Measurements from ENCODE around the gene RTL5. TPM values are rescaled to one million over a fixed set of nuclear protein-coding genes. Genes with fewer than 3 reads are reported as not detected.

The RTL5 gene
- total and polyA plus RNA-seq, 2 experiments from 2014 or later = 2.5 to 2.6 TPM

DNA sequence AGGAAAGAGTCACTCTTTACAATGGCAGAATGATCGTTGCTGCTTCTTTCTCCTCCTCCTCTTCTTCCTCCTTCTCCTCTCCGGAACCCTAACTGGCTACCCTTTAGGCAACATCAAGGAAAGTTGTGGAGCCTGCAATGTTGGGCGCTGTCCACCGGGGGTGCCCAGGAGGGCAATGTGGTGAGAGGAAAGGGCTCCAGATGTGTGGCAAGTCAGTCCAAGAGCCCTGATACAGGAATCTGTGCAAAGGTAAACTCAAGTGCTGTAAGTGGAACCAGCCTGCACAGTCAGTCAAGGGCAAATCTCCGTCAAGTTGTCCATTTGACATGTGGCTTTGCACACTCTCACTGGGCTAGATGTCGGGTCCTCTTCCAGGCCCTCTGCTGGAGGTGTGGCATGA is 2.8 kb downstream of the RTL5 start:
- Histone ChIP-seq H3K27ac (no peak overlapping the region), H3K4me1 (ENCODE audit: insufficient read depth) (peaks cover 3% of the 10 kb centered on the region)
- DNase-seq (ENCODE audit: low spot score) = no peak

DNA sequence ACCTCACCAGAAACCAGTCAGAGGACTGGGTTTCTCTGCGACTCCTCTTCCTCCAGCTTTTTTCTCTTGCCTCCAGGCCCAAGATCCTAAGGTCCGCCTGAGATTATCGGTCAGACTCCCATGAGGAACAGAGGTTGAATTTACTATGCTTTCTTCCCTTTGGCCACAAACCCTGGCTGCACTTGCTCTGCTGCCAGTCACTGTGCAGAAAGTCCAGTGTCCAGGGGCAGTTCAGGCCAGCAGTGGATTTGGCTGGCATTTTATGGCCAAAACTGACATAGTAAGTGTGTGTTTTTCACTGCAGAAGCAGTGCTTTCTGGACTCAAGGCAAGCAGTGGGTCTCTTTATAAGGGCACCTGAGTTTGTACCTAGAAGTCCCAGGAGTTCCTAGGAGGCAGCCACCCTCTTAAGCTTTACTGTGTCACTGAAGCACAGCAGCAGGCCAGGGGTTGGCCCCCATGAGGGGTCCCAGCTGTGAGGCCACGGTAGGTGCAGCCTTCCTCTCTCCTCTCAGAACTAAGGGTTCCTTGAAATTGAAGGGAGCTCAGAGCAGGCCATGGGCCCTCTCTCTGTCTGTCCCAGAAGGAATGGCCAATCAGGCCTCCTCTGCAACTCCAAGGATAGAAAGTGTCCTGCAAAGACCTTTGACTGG is 3.4 kb downstream of the RTL5 start:
- Histone ChIP-seq H3K9me2 (replicated peaks; ENCODE audit: insufficient read depth) (no peaks in the 10 kb centered on the region), H3K79me2 (no peaks in the 10 kb centered on the region)
- 82% methylated on average over 4 of the region's 4 CpGs for WGBS (ENCODE audit: low lambda C conversion rate, missing lambda C conversion rate)

More for the DNA sequence above, 2.8 kb downstream of the RTL5 start:
- Histone ChIP-seq H2AFZ (no peak overlapping the region), H3K27me3 (no peaks in the 10 kb centered on the region), H3K79me2 (no peaks in the 10 kb centered on the region), H3K4me2 (no peak overlapping the region), H4K20me1 (ENCODE audit: insufficient read depth, poor library complexity, severe bottlenecking) (no peaks in the 10 kb centered on the region), H3K4me3 (no peak overlapping the region), H3K9me2 (replicated peaks; ENCODE audit: insufficient read depth) (no peaks in the 10 kb centered on the region), H3K9me3 (ENCODE audit: low read depth) (no peaks in the 10 kb centered on the region), H3K36me3 (replicated peaks; ENCODE audit: insufficient read depth, low read depth) (no peaks in the 10 kb centered on the region)
- no peak for TF ChIP-seq EZH2phosphoT487 (IDR thresholded peaks at IDR 0.05; ENCODE audit: low read depth, severe bottlenecking, unreplicated experiment)
- TF ChIP-seq, protein P1, sequence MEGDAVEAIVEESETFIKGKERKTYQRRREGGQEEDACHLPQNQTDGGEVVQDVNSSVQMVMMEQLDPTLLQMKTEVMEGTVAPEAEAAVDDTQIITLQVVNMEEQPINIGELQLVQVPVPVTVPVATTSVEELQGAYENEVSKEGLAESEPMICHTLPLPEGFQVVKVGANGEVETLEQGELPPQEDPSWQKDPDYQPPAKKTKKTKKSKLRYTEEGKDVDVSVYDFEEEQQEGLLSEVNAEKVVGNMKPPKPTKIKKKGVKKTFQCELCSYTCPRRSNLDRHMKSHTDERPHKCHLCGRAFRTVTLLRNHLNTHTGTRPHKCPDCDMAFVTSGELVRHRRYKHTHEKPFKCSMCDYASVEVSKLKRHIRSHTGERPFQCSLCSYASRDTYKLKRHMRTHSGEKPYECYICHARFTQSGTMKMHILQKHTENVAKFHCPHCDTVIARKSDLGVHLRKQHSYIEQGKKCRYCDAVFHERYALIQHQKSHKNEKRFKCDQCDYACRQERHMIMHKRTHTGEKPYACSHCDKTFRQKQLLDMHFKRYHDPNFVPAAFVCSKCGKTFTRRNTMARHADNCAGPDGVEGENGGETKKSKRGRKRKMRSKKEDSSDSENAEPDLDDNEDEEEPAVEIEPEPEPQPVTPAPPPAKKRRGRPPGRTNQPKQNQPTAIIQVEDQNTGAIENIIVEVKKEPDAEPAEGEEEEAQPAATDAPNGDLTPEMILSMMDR (IDR thresholded peaks at IDR 0.05; ENCODE audit: poor library complexity) = peak; percentile 8
- 77% methylated on average over 6 of the region's 6 CpGs for WGBS (ENCODE audit: low lambda C conversion rate, missing lambda C conversion rate)

DNA sequence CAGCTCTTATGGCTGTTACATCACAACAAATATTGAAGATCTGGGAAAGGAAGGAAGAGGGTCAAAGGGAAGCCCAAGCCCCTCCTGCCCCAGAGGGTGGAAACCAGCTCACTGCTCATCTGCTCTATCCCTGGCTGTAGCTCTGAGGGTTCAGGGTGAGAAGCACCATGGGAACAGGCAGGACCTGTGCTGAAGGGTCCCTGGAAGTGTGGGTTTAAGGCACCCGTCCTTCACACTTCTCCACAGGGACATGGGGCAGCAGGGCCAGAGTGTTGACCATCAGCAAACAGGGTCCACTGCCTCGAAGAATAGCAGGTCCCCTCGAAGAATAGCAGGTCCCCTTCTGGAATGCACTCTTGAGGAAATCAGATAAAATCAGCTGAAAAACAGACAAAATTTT is 4.4 kb downstream of the RTL5 start:
- Histone ChIP-seq H4K20me1 (ENCODE audit: insufficient read depth, poor library complexity, severe bottlenecking) (no peaks in the 10 kb centered on the region), H3K4me2 (no peak overlapping the region), H3K4me1 (ENCODE audit: insufficient read depth) (peaks cover 7% of the 10 kb centered on the region), H3K9me3 (ENCODE audit: low read depth) (no peaks in the 10 kb centered on the region), H2AFZ (no peak overlapping the region), H3K36me3 (replicated peaks; ENCODE audit: insufficient read depth, low read depth) (no peaks in the 10 kb centered on the region), H3K79me2 (no peaks in the 10 kb centered on the region), H3K9me2 (replicated peaks; ENCODE audit: insufficient read depth) (no peaks in the 10 kb centered on the region), H3K27ac (no peak overlapping the region), H3K4me3 (no peak overlapping the region), H3K27me3 (no peaks in the 10 kb centered on the region)
- DNase-seq (ENCODE audit: low spot score) = no peak
- TF ChIP-seq, protein P1 (IDR thresholded peaks at IDR 0.05; ENCODE audit: poor library complexity) = no peak
- TF ChIP-seq EZH2 (IDR thresholded peaks at IDR 0.05; ENCODE audit: borderline replicate concordance) (no peak), EZH2phosphoT487 (IDR thresholded peaks at IDR 0.05; ENCODE audit: low read depth, severe bottlenecking, unreplicated experiment) (no peak)
- 63% methylated on average over 3 of the region's 3 CpGs for WGBS (ENCODE audit: low lambda C conversion rate, missing lambda C conversion rate)

More for the DNA sequence above, 3.4 kb downstream of the RTL5 start:
- Histone ChIP-seq H3K9me3 (ENCODE audit: low read depth) (no peaks in the 10 kb centered on the region), H3K4me3 (no peak overlapping the region), H3K27ac (no peak overlapping the region), H3K4me1 (ENCODE audit: insufficient read depth) (peaks cover 6% of the 10 kb centered on the region), H3K36me3 (replicated peaks; ENCODE audit: insufficient read depth, low read depth) (no peaks in the 10 kb centered on the region), H2AFZ (no peak overlapping the region), H3K27me3 (no peaks in the 10 kb centered on the region), H4K20me1 (ENCODE audit: insufficient read depth, poor library complexity, severe bottlenecking) (no peaks in the 10 kb centered on the region), H3K4me2 (no peak overlapping the region)
- no peak for TF ChIP-seq EZH2phosphoT487 (IDR thresholded peaks at IDR 0.05; ENCODE audit: low read depth, severe bottlenecking, unreplicated experiment)
- TF ChIP-seq, protein P1 (IDR thresholded peaks at IDR 0.05; ENCODE audit: poor library complexity) = no peak
- TF ChIP-seq EZH2 (IDR thresholded peaks at IDR 0.05; ENCODE audit: borderline replicate concordance) = no peak
- no peak for DNase-seq (ENCODE audit: low spot score)
